ENCODE results near the gene VEZF1. TPM values are rescaled to one million over a fixed set of nuclear protein-coding genes. Genes with fewer than 3 reads are reported as not detected.

Gene VEZF1, protein sequence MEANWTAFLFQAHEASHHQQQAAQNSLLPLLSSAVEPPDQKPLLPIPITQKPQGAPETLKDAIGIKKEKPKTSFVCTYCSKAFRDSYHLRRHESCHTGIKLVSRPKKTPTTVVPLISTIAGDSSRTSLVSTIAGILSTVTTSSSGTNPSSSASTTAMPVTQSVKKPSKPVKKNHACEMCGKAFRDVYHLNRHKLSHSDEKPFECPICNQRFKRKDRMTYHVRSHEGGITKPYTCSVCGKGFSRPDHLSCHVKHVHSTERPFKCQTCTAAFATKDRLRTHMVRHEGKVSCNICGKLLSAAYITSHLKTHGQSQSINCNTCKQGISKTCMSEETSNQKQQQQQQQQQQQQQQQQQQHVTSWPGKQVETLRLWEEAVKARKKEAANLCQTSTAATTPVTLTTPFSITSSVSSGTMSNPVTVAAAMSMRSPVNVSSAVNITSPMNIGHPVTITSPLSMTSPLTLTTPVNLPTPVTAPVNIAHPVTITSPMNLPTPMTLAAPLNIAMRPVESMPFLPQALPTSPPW
- polyA plus RNA-seq (2012; ENCODE audit: missing spikeins) = 12.5 TPM

DNA sequence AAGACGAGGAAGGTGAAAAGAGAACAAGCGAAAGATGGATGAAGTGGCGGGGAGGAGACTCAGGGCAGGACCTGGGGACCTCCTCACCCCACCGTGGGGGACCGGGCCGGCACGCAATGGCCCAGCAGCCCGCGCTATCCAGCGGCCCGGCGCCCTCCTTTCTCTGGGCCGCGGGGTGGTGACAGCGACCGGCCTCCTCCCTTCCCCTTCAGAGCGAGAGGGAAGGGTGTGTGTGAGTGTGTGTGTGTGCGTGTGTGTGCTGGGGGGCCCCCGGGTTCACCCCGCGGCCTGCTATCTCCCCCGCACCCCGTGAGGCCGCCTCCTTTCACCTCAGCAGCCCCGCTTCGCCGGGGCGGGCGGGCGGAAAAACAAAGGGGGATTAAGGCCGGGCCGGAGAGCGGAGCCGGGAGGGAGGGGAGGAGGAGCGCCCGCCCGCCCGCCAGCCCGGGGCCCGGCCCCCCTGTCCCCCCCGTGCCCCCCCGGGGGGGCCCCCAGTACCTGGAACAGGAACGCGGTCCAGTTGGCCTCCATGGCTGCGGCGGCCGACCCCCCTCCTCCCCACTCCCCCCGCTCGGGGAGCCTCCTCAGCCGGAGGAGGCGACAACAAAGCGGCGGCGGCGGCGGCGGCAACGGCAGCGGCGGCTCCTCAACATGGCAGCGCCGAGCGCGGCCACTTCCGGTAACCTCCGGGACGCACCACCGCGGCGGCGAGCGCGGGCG, at the start of gene VEZF1:
Gene VEZF1, minus strand, starts transcription at position 674 of the 720 bp plus-strand sequence. Its CDS starts 143 bp downstream, at position 531.
- TF ChIP-seq POLR2A (IDR thresholded peaks at IDR 0.05; ENCODE audit: low read depth, low read length) (no peak), POLR2AphosphoS5 (IDR thresholded peaks at IDR 0.05; ENCODE audit: low read depth, low read length) (no peak), TAF1 (IDR thresholded peaks at IDR 0.05; ENCODE audit: borderline replicate concordance, low read depth, low read length) (no peak)
- DNase-seq (ENCODE audit: insufficient read length) (peak; percentile 72), FAIRE-seq (no peak)

DNA sequence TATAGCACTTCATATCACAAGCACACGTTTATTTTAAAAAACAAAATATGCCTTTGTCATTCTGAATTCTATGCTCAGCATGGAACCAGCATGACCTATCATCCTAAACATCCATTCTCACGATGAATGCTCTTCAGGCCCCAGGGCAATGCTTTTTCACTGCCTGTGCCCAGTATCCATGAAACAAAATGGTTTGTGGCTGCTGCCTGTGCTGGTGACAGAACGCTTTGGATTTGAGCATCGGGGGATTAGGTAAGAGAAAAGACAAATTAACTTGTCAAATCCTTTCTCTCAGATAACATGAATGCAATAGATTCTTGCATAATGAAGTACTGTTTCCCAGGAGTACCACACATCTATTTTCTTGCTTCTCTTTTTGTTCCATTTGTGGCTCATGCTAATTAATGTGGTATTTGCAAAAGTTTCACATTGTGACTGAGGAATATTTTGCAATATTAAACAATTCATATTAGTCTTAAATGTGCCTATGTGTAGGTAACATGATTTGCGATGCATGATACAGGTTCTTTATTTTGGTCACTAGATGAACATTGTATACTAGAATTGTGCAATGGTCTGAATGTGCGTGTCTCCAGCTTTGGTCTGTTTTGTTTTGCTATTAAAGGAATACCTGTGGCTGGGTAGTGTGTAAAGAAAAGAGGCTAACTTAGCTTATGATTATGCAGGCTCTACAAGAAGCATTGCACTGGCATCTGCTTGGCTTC, 44.8 kb upstream of the VEZF1 start:
- no peak for TF ChIP-seq TAF1 (IDR thresholded peaks at IDR 0.05; ENCODE audit: borderline replicate concordance, low read depth, low read length)
- TF ChIP-seq POLR2A (IDR thresholded peaks at IDR 0.05; ENCODE audit: low read depth, low read length) = no peak
- TF ChIP-seq POLR2AphosphoS5 (IDR thresholded peaks at IDR 0.05; ENCODE audit: low read depth, low read length) = no peak
- DNase-seq (ENCODE audit: insufficient read length) (no peak), FAIRE-seq (no peak)

DNA sequence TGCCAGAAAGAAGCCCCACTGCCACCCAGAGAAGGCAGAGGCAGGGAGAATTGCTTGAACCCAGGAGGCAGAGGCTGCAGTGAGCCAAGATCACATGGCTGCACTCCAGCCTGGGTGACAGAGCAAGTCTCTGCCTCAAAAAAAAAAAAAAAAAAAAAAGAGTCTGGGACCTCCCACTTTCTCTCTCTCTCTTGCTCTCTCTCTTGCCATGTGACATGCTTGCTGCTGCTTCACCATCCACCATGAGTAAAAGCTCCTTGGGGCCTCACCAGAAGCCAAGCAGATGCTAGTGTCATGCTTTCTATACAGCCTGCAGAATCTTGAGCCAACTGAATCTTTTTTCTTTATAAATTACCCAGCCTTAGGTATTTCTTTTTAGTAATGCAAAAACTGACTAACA, 40.5 kb upstream of the VEZF1 start:
- no peak for FAIRE-seq
- no peak for TF ChIP-seq POLR2A (IDR thresholded peaks at IDR 0.05; ENCODE audit: low read depth, low read length)
- no peak for TF ChIP-seq TAF1 (IDR thresholded peaks at IDR 0.05; ENCODE audit: borderline replicate concordance, low read depth, low read length)
- no peak for TF ChIP-seq POLR2AphosphoS5 (IDR thresholded peaks at IDR 0.05; ENCODE audit: low read depth, low read length)
- DNase-seq (ENCODE audit: insufficient read length) = no peak

DNA sequence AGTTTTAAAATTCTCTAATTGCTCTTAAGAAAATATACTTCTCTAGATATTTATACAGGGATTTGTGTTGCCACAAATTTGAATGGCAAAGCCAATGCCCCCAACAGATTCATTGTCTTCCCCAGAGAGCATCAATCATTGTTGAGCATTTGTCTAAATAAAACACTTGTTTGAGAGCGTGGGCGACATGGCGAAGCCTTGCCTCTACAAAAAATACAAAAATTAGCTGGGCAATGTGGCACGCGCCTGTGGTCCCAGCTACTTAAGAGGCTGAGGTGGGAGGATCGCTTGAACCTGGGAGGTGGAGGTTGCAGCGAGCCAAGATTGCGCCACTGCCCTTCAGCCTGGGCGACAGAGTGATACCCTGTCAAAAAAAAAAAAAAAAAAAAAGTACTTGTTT, 32.3 kb upstream of the VEZF1 start:
- no peak for FAIRE-seq
- no peak for DNase-seq (ENCODE audit: insufficient read length)
- TF ChIP-seq POLR2AphosphoS5 (IDR thresholded peaks at IDR 0.05; ENCODE audit: low read depth, low read length) = no peak
- no peak for TF ChIP-seq POLR2A (IDR thresholded peaks at IDR 0.05; ENCODE audit: low read depth, low read length)
- no peak for TF ChIP-seq TAF1 (IDR thresholded peaks at IDR 0.05; ENCODE audit: borderline replicate concordance, low read depth, low read length)

DNA sequence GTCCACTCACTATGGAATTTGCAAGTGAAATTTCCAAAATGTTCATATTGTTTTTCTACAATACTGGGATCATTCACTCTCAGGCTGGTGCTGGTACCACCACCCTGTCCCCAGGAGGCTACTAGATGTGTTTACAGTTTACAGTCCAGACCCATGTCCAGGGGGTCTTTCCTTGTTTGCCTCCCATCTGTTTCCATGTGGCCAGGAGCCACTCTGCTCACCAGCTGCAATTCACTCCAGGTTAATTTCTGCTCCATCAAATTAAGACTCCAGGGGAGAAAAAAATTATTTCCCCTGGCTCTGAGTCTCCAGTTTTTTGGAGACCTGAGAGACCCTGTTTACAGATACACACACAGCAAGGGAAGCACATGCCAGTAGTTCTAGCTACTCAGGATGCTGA, 31.5 kb upstream of the VEZF1 start:
- TF ChIP-seq POLR2AphosphoS5 (IDR thresholded peaks at IDR 0.05; ENCODE audit: low read depth, low read length) (no peak), TAF1 (IDR thresholded peaks at IDR 0.05; ENCODE audit: borderline replicate concordance, low read depth, low read length) (no peak), POLR2A (IDR thresholded peaks at IDR 0.05; ENCODE audit: low read depth, low read length) (no peak)
- FAIRE-seq (no peak), DNase-seq (ENCODE audit: insufficient read length) (no peak)

DNA sequence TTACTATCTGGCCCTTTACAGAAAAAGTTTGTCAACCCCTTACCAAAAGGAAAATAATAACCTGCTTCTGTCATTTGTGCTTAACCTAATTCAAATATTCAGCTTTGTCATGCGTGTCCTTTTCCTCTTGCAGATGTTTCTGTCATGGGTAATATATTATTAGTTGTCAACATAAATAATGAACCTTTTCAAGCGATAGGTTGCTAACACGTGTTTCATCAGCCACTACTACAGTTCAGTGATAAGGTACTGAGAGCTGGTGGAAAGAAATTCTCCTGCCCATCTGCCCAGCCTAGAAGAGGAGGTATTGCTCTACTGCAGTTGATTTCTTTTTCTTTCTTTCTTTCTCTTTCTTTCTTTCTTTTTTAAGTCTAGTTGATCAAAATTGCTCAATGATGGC, 31.0 kb upstream of the VEZF1 start:
- no peak for TF ChIP-seq TAF1 (IDR thresholded peaks at IDR 0.05; ENCODE audit: borderline replicate concordance, low read depth, low read length)
- no peak for TF ChIP-seq POLR2A (IDR thresholded peaks at IDR 0.05; ENCODE audit: low read depth, low read length)
- no peak for TF ChIP-seq POLR2AphosphoS5 (IDR thresholded peaks at IDR 0.05; ENCODE audit: low read depth, low read length)
- DNase-seq (ENCODE audit: insufficient read length) = no peak
- no peak for FAIRE-seq

DNA sequence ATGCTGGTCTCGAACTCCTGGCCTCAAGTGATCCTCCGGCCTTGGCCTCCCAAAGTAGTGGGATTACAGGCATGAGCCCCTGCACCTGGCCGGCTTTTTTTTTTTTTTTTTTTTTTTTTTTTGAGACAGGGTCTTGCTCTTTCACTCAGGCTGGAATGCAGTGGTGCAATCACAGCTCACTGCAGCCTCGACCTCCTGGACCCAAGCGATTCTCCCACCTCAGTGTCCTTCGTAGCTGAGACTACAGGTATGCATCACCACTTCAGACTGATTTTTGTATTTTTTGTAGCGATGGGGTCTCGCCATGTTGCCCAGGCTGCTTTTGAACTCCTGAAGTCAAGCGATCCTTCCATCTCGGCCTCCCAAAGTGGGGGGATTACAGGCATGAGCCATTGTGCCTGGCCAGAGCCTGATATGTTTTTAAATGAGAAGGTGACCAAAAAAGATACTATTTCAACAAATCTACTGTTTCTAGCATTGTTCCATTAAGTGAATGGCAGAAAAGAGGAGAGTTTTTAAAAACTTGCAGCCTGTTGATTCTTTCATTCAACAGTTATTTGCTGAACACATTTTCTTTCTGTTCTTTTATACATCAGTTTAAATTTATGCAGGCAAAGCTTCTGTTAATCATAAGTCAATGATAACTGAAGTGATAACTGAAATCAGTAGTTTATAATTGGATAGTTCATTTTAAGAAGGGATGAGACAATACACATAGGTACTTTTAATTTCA, 22.2 kb upstream of the VEZF1 start:
- FAIRE-seq (no peak), DNase-seq (ENCODE audit: insufficient read length) (no peak)
- TF ChIP-seq POLR2A (IDR thresholded peaks at IDR 0.05; ENCODE audit: low read depth, low read length) (no peak), TAF1 (IDR thresholded peaks at IDR 0.05; ENCODE audit: borderline replicate concordance, low read depth, low read length) (no peak), POLR2AphosphoS5 (IDR thresholded peaks at IDR 0.05; ENCODE audit: low read depth, low read length) (no peak)

DNA sequence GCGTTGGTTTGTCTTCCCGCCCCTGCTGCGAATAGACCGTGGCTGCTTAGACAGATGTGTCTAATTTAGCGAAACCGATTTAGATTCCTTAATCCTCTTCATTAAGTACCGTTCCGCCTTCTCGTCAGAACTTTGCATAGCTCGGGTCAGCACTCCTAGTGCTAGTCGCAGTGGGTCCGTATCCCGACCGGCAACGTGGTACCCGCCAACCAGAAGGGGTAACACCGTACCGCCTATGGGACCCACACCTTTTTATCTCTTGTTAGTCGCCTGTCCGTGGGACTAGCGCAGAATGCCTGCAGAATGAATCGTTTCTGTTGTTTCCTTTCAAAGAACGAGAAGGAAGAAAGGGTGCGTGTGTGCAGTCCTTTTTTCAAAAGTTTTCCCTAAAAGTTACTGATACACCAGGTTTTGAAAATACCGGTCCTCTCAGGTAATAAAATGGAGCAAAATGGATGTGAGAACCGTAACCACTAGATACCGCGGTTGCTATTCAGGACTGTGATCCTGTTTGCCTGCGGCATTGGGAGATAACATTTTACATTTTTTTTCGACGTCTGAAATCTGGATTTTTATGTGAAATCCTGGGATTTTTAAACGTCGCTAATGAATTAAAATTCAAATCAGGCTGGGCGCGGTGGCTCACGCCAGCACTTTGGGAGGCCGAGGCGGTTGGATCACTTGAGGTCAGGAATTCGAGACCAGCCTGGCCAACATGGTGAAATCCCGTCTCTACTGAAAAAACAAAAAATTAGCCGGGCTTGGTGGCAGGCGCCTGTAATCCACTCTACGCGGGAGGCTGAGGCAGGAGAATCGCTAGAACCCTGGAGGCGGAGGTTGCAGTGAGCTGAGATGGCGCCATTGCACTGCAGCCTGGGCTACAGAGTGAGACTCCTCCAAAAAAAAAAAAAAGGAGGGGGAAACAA, 20.0 kb upstream of the VEZF1 start:
- DNase-seq (ENCODE audit: insufficient read length) = no peak

DNA sequence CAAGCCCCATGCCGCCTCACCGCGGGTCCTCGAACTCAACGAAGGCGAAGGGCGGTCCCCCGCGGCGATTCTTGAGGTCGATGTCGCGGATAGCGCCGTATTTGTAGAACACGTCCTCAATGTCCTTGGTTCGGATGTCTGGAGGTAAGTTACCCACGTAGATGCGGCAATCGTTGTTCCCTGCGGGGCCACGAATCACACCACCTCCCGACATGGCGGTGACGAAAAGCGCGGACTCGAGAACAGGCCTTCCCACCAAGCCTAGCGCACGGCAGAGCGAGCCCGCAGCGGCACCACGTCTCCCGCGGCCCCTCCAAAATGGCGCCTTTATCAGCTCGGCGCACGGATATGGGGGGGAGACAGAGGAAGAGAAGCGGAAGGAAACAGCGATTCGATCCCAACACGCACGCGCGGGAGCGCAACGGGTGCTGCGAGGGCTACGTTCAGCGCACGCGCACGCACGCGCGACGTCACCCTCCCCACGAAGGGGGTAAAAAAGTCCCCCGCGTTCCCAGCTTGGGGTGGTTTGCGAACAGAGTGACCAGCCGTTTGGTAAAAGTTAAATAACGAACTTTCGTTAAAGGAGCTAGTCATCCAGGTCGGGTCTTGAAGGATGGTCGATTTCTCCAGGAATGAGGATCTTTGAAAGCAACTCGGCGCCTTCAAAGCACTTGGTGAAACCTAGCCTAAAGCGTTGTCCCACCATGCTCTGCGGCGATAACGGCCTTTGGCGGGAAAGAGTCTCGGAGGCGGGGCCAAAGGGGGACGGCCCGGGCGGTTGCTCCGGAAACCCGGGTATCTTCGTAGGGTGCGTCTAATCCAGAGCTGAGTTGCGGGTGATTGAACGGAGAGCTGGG, 19.1 kb upstream of the VEZF1 start, which contains the start of gene SRSF1:
Gene SRSF1, minus strand, starts transcription at position 323 of the 857 bp plus-strand sequence. Its CDS starts 109 bp downstream, at position 214.
- TF ChIP-seq TAF1 (IDR thresholded peaks at IDR 0.05; ENCODE audit: borderline replicate concordance, low read depth, low read length) = peak; percentile 90
- peak; percentile 97 for TF ChIP-seq POLR2A (IDR thresholded peaks at IDR 0.05; ENCODE audit: low read depth, low read length)
- peak; percentile 98 for TF ChIP-seq POLR2AphosphoS5 (IDR thresholded peaks at IDR 0.05; ENCODE audit: low read depth, low read length)
- FAIRE-seq = peak; percentile 96
- peak; percentile 85 for DNase-seq (ENCODE audit: insufficient read length)

More for the DNA sequence above, 20.0 kb upstream of the VEZF1 start:
- no peak for FAIRE-seq
- 0 out of 2 replicates have a peak, but pooled peaks have one; percentile 3 for TF ChIP-seq POLR2AphosphoS5 (IDR thresholded peaks at IDR 0.05; ENCODE audit: low read depth, low read length)
- no peak for TF ChIP-seq POLR2A (IDR thresholded peaks at IDR 0.05; ENCODE audit: low read depth, low read length)
- TF ChIP-seq TAF1 (IDR thresholded peaks at IDR 0.05; ENCODE audit: borderline replicate concordance, low read depth, low read length) = no peak
